ENCODE measurements around the gene WNT9B.
"Not testable (repeated sequence)": the region's sequence is repeated elsewhere in the genome, so short reads cannot be mapped to it uniquely, and the experiment has no call there.

The WNT9B gene

GRCh38 chr17:46822388-46822921 is 28.9 kb upstream of the WNT9B start:
- no peak for DNase-seq

- no peak for DNase-seq
These were observed 27.7 kb upstream of the WNT9B start for GRCh38 chr17:46823657-46824056.

GRCh38 chr17:46826116-46826515 is 25.3 kb upstream of the WNT9B start:
- DNase-seq, result no peak

GRCh38 chr17:46827274-46827673 is 24.1 kb upstream of the WNT9B start:
- DNase-seq, result no peak

GRCh38 chr17:46831573-46832330 is 19.6 kb upstream of the WNT9B start:
- DNase-seq, result no peak

- DNase-seq, result no peak
These were observed 19.0 kb upstream of the WNT9B start for GRCh38 chr17:46832331-46832821.

- no peak for DNase-seq
These were observed 18.2 kb upstream of the WNT9B start for GRCh38 chr17:46832945-46833839.

- no peak for DNase-seq
These were observed 17.6 kb upstream of the WNT9B start for GRCh38 chr17:46833840-46834208.

GRCh38 chr17:46834846-46835245 is 16.5 kb upstream of the WNT9B start:
- no peak for DNase-seq

GRCh38 chr17:46836500-46836899 is 14.9 kb upstream of the WNT9B start:
- no peak for DNase-seq

GRCh38 chr17:46837521-46837920 is 13.9 kb upstream of the WNT9B start:
- no peak for DNase-seq

- no peak for DNase-seq
These were observed 12.2 kb upstream of the WNT9B start for GRCh38 chr17:46839211-46839610.

GRCh38 chr17:46840596-46840995 is 10.8 kb upstream of the WNT9B start:
- DNase-seq, result not testable (repeated sequence)

GRCh38 chr17:46841561-46842379 is 9.6 kb upstream of the WNT9B start:
- no peak for DNase-seq

- no peak for DNase-seq
These were observed 8.5 kb upstream of the WNT9B start for GRCh38 chr17:46842835-46843234.

GRCh38 chr17:46847204-46848191 is 3.9 kb upstream of the WNT9B start:
- DNase-seq, result no peak

GRCh38 chr17:46848534-46848933 is 2.8 kb upstream of the WNT9B start:
- no peak for DNase-seq

- DNase-seq, result no peak
These were observed 725 bp upstream of the WNT9B start for GRCh38 chr17:46850688-46851028.

GRCh38 chr17:46853896-46854444 is 2.6 kb downstream of the WNT9B start:
- no peak for DNase-seq

- DNase-seq, result no peak
These were observed 3.1 kb downstream of the WNT9B start for GRCh38 chr17:46854515-46854914.

GRCh38 chr17:46854948-46855347 is 3.6 kb downstream of the WNT9B start:
- DNase-seq, result no peak

Data from activated gamma-delta T cell (primary cell).